HepG2 (cell line): ENCODE results near the gene RPA1. TPM values are rescaled to one million over a fixed set of nuclear protein-coding genes. Genes with fewer than 3 reads are reported as not detected.

Experiments used
- AGO1 ChIP-seq: fragments of 200-400 bp; formaldehyde crosslinking; IDR thresholded peaks from 2 replicates; pipeline ENCODE4 v1.6.1; 2017; ENCODE audit warnings: mild to moderate bottlenecking, low read depth, low read length, moderate library complexity; ENCODE audit not compliant: poor library complexity, severe bottlenecking
- GMEB1 ChIP-seq: sonication (generic); formaldehyde crosslinking; IDR thresholded peaks from 2 replicates; pipeline ENCODE4 v1.5.1; 2020; ENCODE audit warnings: missing genetic modification reagents, mild to moderate bottlenecking, borderline replicate concordance
- HNF4G ChIP-seq, 2 experiments: sonication (generic) in 1 of 2; formaldehyde crosslinking in 1 of 2; IDR thresholded peaks; 2 replicates each; pipeline versions ENCODE4 v1.4.0 to v1.6.1; 2011 to 2020; ENCODE audit warnings: borderline replicate concordance in 2 of 2, low read depth in 2 of 2, mild to moderate bottlenecking in 2 of 2, low read length in 1 of 2, missing genetic modification reagents in 1 of 2, moderate library complexity in 1 of 2
- MYNN ChIP-seq: sonication (generic); formaldehyde crosslinking; IDR thresholded peaks from 2 replicates; pipeline ENCODE4 v1.4.0; 2020; ENCODE audit warnings: mild to moderate bottlenecking, low read depth, missing genetic modification reagents
- NAIF1 ChIP-seq: sonication (generic); formaldehyde crosslinking; IDR thresholded peaks from 2 replicates; pipeline ENCODE4 v1.5.0; 2020; ENCODE audit warnings: mild to moderate bottlenecking, missing genetic modification reagents, borderline replicate concordance
- PBX2 ChIP-seq: IDR thresholded peaks from 2 replicates; pipeline ENCODE4 v1.6.1; 2016; ENCODE audit warnings: control low read depth
- PHF8 ChIP-seq: sonication (generic); formaldehyde crosslinking; IDR thresholded peaks from 2 replicates; pipeline ENCODE4 v1.5.0; 2020; ENCODE audit warnings: missing genetic modification reagents
- POLR2AphosphoS2 ChIP-seq: IDR thresholded peaks from 2 replicates; pipeline ENCODE4 v1.6.1; 2011; ENCODE audit warnings: low read depth, low read length, improper control_type of control experiment
- POLR2AphosphoS5 ChIP-seq: IDR thresholded peaks from 2 replicates; pipeline ENCODE4 v1.6.1; 2012; ENCODE audit warnings: low read depth, low read length
- RNF2 ChIP-seq: fragments of 450-650 bp; conservative IDR thresholded peaks from 2 replicates; pipeline ENCODE4 v1.6.1; 2016; ENCODE audit warnings: low read depth
- SALL2 ChIP-seq: sonication (generic); formaldehyde crosslinking; IDR thresholded peaks from 2 replicates; pipeline ENCODE4 v1.8.1; 2023; ENCODE audit warnings: mild to moderate bottlenecking, missing genetic modification reagents, inconsistent platforms
- SAP130 ChIP-seq: IDR thresholded peaks from 2 replicates; pipeline ENCODE4 v1.6.1; 2016; ENCODE audit warnings: low read depth
- SCMH1 ChIP-seq: sonication (generic); formaldehyde crosslinking; IDR thresholded peaks from 2 replicates; pipeline ENCODE4 v1.9.0; 2021; ENCODE audit warnings: missing genetic modification reagents, mild to moderate bottlenecking, borderline replicate concordance
- SRY ChIP-seq: sonication (generic); formaldehyde crosslinking; IDR thresholded peaks from 2 replicates; pipeline ENCODE4 v1.8.0; 2022; ENCODE audit warnings: mild to moderate bottlenecking, missing genetic modification reagents
- THAP11 ChIP-seq: IDR thresholded peaks from 2 replicates; pipeline ENCODE4 v1.6.1; 2016; ENCODE audit warnings: missing biosample characterization, missing genetic modification reagents
- UBTF ChIP-seq: sonication (generic); formaldehyde crosslinking; IDR thresholded peaks from 2 replicates; pipeline ENCODE4 v1.4.0; 2020; ENCODE audit warnings: mild to moderate bottlenecking, missing genetic modification reagents
- ZNF101 ChIP-seq: sonication (generic); formaldehyde crosslinking; IDR thresholded peaks from 2 replicates; pipeline ENCODE4 v1.4.0; 2020; ENCODE audit warnings: mild to moderate bottlenecking, low read depth, missing genetic modification reagents, borderline replicate concordance
- ZNF121 ChIP-seq: sonication (generic); formaldehyde crosslinking; IDR thresholded peaks from 2 replicates; pipeline ENCODE4 v1.5.0; 2020; ENCODE audit warnings: mild to moderate bottlenecking, missing genetic modification reagents
- ZNF296 ChIP-seq: sonication (generic); formaldehyde crosslinking; conservative IDR thresholded peaks from 2 replicates; pipeline ENCODE4 v1.5.0; 2020; ENCODE audit warnings: mild to moderate bottlenecking, missing genetic modification reagents
- ZNF3 ChIP-seq: IDR thresholded peaks from 2 replicates; pipeline ENCODE4 v1.7.0; 2017; ENCODE audit warnings: inconsistent platforms
- ZNF33B ChIP-seq: sonication (generic); formaldehyde crosslinking; IDR thresholded peaks from 2 replicates; pipeline ENCODE4 v1.5.1; 2020; ENCODE audit warnings: mild to moderate bottlenecking, missing genetic modification reagents
- ZNF44 ChIP-seq: sonication (generic); formaldehyde crosslinking; IDR thresholded peaks from 2 replicates; pipeline ENCODE4 v1.5.1; 2020; ENCODE audit warnings: mild to moderate bottlenecking, missing genetic modification reagents
- ZNF740 ChIP-seq: sonication (generic); formaldehyde crosslinking; IDR thresholded peaks from 2 replicates; pipeline ENCODE4 v1.4.0; 2020; ENCODE audit warnings: missing genetic modification reagents
- ZNF761 ChIP-seq: sonication (generic); formaldehyde crosslinking; conservative IDR thresholded peaks from 2 replicates; pipeline ENCODE4 v1.4.0; 2020; ENCODE audit warnings: mild to moderate bottlenecking, missing genetic modification reagents
- ZNF776 ChIP-seq: sonication (generic); formaldehyde crosslinking; IDR thresholded peaks from 2 replicates; pipeline ENCODE4 v1.4.0; 2020; ENCODE audit warnings: mild to moderate bottlenecking, missing genetic modification reagents
- ZNF879 ChIP-seq: sonication (generic); formaldehyde crosslinking; IDR thresholded peaks from 2 replicates; pipeline ENCODE4 v1.8.1; 2023; ENCODE audit warnings: missing genetic modification reagents
- polyA plus RNA-seq, 8 experiments: library from polyadenylated mRNA; depleted of rRNA in 3 of 8; stranded (reverse) in 7 of 8; unstranded in 1 of 8; fragments of >200 nt; fragmentation: Illumina TruSeq in 4 of 8; extraction: Trizol in 4 of 8; gene quantifications; 2 replicates each; pipeline versions ENCODE4 v1.2.1 to v1.2.3, GENCODE V29; 2011 to 2016; ENCODE audit warnings: low read depth in 4 of 8, missing spikeins in 1 of 8, mixed read lengths in 1 of 8; ENCODE audit not compliant: insufficient read depth in 1 of 8
- total RNA-seq, 5 experiments: library from RNA; depleted of rRNA; stranded (reverse); fragments of >200 nt; fragmentation: Illumina TruSeq; extraction: Trizol; gene quantifications; 2 replicates each; pipeline ENCODE4 v1.2.3, GENCODE V29; 2016; ENCODE audit warnings: low read depth in 1 of 5

The RPA1 gene
- total and polyA plus RNA-seq, 2 of the 13 experiments (the other 11 are each of a cell fraction or from before 2014, with no cell fraction given): 13.9 to 37.6 TPM

- TF ChIP-seq AGO1: no peak
- TF ChIP-seq ZNF740 (CRISPR knock-in tag): no peak
- no peak for TF ChIP-seq POLR2AphosphoS2
- TF ChIP-seq ZNF101 (CRISPR knock-in tag): no peak
- no peak for TF ChIP-seq PHF8 (CRISPR knock-in tag)
- no peak for TF ChIP-seq ZNF296 (CRISPR knock-in tag)
- no peak for TF ChIP-seq ZNF33B
- TF ChIP-seq RNF2: 0 out of 2 replicates have a peak, but pooled peaks have one; percentile 41
- TF ChIP-seq MYNN (CRISPR knock-in tag): no peak
- no peak for TF ChIP-seq ZNF879
- TF ChIP-seq PBX2: peak; percentile 79
- no peak for TF ChIP-seq ZNF776 (CRISPR knock-in tag)
- no peak for TF ChIP-seq ZNF44 (CRISPR knock-in tag)
- TF ChIP-seq ZNF121 (CRISPR knock-in tag): 0 out of 2 replicates have a peak, but pooled peaks have one; percentile 11
- TF ChIP-seq POLR2AphosphoS5: no peak
- no peak for TF ChIP-seq HNF4G (IDR thresholded peaks at IDR 0.05; ENCODE audit: borderline replicate concordance, low read depth, low read length)
- no peak for TF ChIP-seq HNF4G (CRISPR knock-in tag; IDR thresholded peaks at IDR 0.05; ENCODE audit: borderline replicate concordance, low read depth)
- no peak for TF ChIP-seq GMEB1 (CRISPR knock-in tag)
- TF ChIP-seq SAP130: 0 out of 2 replicates have a peak, but pooled peaks have one; percentile 21
- 0 out of 2 replicates have a peak, but pooled peaks have one; percentile 38 for TF ChIP-seq SALL2 (CRISPR knock-in tag)
- no peak for TF ChIP-seq ZNF3 (CRISPR knock-in tag)
- TF ChIP-seq UBTF (CRISPR knock-in tag): no peak
- no peak for TF ChIP-seq THAP11 (CRISPR knock-in tag)
- no peak for TF ChIP-seq ZNF761 (CRISPR knock-in tag)
- TF ChIP-seq SRY (CRISPR knock-in tag): no peak
- TF ChIP-seq NAIF1 (CRISPR knock-in tag): no peak
- TF ChIP-seq SCMH1 (CRISPR knock-in tag): no peak
Measured at GRCh38 chr17:1905190-1905913, 75.5 kb downstream of the RPA1 start (continued).
